ENCODE measurements around the gene TTLL6. TPM values are rescaled to one million over a fixed set of nuclear protein-coding genes. Genes with fewer than 3 reads are reported as not detected.

TTLL6 gene
- total RNA-seq, 1 donor from 2014 or later, result not detected

- no peak for DNase-seq (ENCODE audit: extremely low read depth, low read depth, low spot score)
Measured at GRCh38 chr17:48761114-48761513, 55.9 kb downstream of the TTLL6 start.

DNA sequence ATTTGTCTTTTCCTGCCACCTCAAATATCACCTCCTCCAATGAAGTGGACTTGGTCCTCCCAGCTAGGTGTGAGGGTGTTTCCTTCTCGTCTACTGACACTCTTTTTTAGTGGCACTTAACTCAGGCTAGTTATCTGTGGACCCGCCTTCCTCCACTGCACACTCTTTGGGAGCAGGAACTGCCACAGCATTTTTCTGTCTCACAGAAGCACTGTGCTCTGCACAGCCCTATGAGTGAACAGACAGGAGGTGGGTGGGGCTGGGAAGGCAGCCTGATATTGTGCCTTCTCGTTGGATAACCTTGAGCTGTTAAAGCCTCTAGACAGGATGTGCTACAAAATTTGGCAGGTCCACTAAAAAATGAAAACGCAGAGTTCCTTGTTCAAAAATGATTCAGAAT lies 56.6 kb downstream of the TTLL6 start:
- no peak for DNase-seq (ENCODE audit: extremely low read depth, low read depth, low spot score)

DNA sequence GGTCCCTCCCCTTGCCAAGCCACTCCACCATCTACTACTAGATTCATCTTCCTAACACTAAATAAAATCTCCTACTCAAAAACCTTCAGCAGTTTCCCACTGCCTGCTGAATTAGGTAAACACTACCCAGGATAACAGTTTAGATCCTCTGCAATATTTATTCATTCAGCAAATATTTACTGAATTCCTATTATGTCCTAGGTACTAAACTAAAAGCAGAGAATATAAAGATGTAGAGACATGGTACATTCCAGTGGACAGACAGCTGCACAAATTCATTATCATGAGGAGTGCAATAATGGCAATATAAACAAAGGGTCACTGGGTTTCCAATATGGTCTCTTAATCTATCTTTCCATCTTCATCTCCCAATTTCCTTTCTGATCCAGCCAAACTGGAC lies 57.7 kb downstream of the TTLL6 start:
- no peak for DNase-seq (ENCODE audit: extremely low read depth, low read depth, low spot score)

- no peak for DNase-seq (ENCODE audit: extremely low read depth, low read depth, low spot score)
Measured at GRCh38 chr17:48757524-48757961, 59.5 kb downstream of the TTLL6 start.

DNA sequence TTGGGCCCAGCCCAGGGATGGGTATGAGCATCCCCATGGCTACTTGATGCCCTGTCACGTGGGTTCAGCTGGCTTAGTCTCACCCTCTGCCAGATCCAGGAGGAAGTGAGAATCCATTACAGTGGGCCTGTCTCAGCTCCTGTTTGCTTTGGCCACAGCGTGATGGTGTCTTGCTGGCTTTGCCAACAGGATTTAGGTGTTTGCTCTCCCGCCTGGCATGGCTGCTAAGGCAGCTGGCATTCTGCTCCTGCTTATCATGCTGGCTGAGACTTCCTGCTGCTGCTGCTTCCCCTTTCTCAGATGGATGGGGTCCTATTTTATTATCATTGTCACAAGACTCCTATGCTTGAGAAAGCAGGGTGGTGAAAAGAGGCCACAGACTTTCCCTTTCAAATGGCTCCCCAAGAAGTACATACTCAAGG lies 60.2 kb downstream of the TTLL6 start:
- DNase-seq (ENCODE audit: extremely low read depth, low read depth, low spot score), result no peak

DNA sequence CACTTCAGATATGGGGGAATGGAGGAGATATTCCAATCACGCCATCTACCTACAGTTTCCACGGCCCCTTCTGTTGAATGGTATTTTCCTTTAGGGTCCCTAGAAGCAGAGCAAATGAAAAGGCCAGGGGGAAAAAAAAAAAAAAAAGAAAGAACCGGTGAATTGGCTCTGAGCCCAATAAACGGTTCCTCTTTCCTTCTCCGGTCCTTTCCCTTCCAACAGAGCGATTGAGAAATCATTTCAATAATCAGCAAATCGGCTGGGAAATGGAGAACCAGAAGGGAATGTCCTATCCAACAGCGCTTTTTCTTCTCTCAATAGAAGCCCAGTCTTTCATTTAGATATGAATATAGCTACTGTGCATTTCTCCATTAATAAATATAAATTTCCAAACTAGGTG lies 61.7 kb downstream of the TTLL6 start:
- no peak for DNase-seq (ENCODE audit: extremely low read depth, low read depth, low spot score)

DNA sequence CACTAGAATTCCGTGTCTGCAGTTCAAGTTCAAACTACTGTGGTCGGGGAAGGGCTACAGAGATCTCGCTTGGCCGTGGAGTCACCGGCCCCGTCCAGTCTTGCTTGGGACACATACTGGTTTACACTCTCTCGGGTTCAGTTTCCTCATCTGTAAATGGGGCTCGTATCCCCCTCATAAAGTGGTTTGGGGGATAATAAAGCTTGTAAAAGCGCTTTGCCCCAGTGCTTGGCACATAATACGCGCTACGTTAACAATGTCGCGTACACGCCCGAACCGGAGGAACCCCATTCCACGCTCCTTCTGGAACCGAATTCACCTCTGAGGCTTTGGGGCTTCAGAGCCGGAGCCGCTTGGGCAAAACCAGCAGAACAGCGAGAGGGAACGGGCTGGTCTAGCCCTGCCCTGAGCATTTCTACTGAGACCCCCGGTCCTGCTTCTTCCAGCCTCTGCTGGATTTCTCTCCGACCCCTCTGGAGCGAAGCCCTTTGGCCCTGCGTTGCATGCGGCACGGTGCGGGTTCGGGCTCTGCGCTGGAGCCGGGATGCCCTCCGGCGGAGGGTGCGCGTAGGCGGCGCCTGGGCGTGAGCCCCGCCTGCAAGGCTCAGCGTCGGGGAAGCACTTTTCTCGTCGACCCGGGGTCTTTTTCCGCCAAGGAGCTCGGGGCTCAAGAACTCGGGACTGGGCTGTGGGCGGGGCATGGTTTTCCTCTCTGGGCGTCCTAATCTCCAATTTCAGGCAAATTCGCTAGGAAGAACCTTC lies 62.3 kb downstream of the TTLL6 start:
- DNase-seq (ENCODE audit: extremely low read depth, low read depth, low spot score), result no peak

DNA sequence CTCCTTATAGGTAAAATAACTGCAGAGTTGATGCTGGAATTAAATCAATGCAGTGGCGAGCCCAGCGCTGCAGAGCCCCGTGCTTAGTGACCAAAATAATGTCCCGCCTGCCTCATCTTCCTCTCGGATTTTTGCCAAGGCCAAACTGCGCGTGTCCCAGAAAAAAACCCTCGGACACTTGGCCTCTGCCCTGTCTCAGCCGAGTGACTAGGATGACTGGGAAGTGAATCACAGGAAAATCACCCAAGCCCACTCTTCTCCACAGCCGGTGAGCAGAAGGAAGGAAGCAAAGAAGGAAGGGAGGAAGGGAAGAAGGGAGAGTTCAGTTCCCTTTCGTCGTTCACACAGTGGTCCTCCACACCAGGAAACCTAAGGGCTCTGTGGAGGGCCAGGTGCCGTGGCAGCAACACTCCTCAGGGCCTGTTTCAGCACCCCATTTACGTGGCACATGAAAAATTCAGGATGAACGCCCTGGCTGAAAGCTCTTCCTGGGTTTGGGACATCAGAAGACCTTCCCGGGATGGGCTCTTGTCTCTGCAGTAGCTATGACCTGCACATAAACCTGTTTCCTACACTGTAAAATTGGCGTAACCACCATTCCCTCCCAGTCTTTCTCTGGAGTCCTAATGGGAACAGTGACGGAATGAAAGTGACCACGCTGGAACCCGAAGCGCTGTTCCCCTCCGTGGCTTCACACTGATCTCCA lies 63.1 kb downstream of the TTLL6 start:
- no peak for DNase-seq (ENCODE audit: extremely low read depth, low read depth, low spot score)

DNA sequence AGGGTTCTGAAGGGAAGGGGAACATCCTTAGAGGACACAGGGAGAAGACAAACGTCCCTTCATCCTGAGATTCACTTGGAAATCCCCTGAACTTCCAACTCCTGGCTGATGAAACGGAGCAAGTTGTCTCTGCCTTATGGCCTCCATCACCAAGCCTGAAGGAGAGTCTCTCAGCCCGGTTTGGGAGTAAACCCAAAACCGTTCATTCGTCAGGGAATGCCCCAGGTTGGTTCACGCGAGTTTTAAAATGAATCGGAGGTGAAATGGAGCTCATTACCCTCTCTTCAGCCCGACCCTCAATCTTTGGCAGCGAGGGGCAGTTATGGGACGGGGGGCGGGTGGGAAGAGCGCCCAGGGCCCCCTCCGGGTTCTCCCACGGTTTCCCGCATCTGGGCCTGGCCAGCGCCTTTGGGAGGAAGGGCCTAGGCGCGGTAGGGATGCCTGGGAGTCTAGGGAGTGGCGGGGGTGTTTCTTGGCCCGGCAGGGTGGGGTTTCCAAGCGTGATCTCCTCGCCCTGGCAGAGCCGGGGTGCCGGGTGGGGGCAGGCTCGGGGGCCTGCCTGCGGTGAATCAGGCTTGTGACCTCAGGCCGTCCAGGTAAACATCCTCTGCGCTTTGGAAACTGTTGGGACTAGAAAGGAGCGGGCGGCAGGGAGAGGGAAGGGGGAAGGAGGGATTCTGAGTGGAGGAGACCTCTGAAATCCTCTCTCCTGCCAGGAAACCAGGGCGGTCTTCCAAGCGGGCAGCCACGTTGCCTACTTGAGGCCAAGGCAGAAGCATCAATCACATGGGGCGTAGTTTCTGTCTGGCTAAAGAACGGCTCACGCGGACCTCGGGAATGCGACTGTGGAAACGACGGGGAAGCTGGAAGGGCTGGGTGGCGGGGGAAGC lies 64.4 kb downstream of the TTLL6 start:
- DNase-seq (ENCODE audit: extremely low read depth, low read depth, low spot score), result no peak

DNA sequence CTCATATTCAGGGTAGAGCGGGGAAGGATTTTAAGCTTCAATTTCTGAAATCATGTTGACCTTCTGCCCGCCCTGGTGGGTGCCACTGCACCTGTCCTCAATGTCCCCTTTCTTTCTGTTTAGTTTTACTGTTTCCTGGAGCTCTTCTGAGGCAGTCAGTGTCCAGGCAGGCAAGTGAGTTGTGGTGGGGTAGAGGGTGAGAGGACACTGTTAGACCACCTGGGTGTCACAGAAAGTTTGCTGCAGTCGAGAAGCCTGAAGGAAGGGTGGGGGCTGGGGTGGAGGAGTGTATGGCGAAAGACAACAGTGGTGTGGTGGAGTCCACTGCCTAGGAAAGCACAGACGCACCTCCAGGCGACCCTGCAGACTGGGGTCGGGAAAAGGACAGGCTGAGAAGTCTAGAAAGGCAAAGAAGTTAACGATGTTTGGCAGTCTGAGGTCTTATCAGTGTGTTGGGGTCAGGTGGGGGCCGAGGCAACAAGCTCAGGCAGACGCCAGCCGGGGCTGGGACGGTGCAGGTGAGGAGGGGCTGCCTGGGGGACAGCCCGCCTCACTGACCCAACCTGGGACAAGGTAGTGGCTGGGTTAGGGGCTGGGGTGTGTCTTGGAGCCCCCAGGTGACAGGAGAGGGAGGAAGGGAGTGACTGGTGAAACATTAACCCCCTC lies 65.2 kb downstream of the TTLL6 start:
- no peak for DNase-seq (ENCODE audit: extremely low read depth, low read depth, low spot score)

DNA sequence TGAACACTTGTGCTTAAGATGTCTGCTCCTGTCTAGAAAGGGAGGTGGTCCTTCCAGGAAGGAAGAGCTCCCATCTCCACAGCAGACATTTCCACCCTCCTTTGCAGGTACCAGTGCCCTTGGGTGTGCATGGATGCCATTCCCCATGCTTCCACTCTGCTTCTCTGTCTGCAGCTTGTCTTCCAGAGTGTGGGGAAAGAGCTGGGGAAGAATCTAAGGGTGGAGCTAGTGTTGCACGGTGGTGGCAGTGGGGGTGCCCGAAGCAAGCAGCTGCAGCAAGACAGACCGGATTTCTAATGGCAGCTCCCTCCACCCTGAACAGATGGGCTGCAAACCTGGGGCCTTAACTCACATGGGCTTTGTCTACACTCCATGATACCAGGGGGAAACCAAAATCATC lies 65.9 kb downstream of the TTLL6 start:
- DNase-seq (ENCODE audit: extremely low read depth, low read depth, low spot score), result no peak

DNA sequence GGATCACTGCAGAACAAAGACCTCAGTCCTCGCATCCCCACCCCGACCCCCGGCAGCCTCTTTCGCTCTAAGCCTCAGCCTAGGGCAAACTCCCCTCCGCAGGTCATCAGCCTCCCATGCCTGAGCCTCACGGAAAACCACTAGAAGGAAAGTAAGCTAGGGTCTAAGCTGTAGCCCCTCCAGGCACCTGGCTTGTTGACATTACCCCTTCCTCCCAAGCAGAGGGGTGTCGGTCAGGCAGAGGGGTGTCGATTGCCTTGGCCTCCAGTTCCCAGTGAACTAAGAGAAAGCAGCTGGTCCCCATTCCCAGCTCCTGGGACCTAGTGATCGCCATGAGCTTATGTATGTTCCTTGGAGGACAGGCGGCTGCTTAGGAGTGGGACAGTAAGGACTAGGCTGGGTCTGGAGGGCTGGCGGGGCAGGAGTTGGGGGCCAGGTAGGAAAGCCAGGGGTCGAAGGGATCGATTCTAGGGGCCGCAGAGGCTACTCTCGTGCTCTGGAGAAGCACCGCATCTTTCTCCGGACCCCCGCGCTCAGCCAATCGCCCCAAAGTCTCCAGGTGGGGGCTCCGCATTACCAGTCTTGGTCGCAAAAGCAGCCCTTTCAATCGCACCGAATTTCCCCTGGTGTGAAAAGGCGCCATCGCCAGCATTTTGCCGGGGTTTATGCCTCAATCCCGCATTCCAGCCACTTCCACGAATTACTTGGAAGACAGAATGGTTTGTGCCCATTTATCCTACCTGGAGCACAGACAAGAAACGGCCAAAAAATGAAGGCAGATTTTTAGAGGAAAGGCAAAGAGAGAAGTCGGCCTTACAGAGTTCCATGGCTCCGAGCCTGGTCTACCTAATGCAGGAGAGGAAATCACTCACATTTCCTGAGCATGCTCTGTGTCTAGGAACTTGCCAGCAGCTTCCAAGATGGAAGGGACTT lies 67.1 kb downstream of the TTLL6 start:
- no peak for DNase-seq (ENCODE audit: extremely low read depth, low read depth, low spot score)

GRCh38 chr17:48748718-48749566 lies 68.1 kb downstream of the TTLL6 start:
- DNase-seq (ENCODE audit: extremely low read depth, low read depth, low spot score), result no peak

GRCh38 chr17:48747445-48748363 lies 69.3 kb downstream of the TTLL6 start:
- DNase-seq (ENCODE audit: extremely low read depth, low read depth, low spot score), result no peak

DNA sequence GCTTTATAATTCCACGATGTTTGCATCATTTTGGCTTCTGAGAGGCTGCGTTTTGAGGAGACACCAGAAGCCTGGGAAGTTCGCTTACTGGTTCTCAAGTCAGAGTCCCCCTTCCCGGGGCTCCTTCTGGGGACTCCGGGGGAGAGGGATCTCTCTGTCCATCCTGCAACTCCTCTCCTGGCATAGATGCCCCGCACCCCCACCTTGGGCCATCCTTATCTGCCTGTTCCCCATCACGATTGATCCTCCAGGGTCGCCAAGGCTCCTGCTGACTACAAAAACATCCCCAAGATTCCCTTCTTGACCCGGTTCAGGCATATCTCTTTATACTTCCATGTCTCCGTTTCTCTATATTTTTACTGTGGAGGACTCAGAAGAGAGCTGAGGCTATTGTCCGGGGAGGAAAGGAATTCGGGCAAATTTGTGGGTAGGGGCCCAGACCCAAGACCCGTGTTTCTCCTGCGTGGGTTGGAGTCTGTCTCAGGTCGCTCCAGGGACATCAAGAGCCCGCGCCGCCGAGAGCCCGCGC lies 70.0 kb downstream of the TTLL6 start:
- DNase-seq (ENCODE audit: extremely low read depth, low read depth, low spot score), result no peak

GRCh38 chr17:48745381-48746275 lies 71.4 kb downstream of the TTLL6 start:
- DNase-seq (ENCODE audit: extremely low read depth, low read depth, low spot score), result no peak
